HG02759 (cell line): ENCODE data around the gene TEX51.

Experiments used
- ATAC-seq: cut with Tn5 transposase; IDR thresholded peaks from one replicate; pipeline ENCODE4 v1.9.1; 2021; ENCODE audit warnings: mild to moderate bottlenecking, moderate library complexity; ENCODE audit not compliant: unreplicated experiment

The TEX51 gene

GRCh38 chr2:126890551-126891450, 7.9 kb upstream of the TEX51 start:
- no peak for ATAC-seq

- no peak for ATAC-seq
Measured at GRCh38 chr2:126891681-126892500, 6.8 kb upstream of the TEX51 start.

- no peak for ATAC-seq
Measured at GRCh38 chr2:126893153-126893552, 5.5 kb upstream of the TEX51 start.

- ATAC-seq = no peak
Measured at GRCh38 chr2:126893606-126894005, 5.1 kb upstream of the TEX51 start.

DNA sequence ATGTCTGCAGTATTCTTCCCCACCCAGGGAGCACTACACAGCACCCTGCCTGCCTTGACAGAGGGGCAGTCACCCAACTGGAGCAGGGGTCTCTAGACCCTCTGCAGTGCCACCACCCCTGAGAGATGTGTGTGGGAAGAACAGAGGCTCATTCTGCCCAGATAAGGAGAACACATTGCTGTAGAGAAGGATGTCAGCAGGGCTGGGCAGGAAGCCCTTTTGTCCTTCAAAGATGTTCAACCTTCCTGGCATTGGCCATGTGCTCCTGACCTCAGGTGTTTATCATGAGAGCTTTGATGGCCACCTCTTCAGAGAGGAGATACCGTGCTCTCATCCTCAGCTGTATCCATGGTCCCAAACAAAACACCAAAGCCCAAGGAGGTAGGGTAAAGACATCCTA, 4.6 kb upstream of the TEX51 start:
- ATAC-seq = no peak

GRCh38 chr2:126894585-126895182, 4.0 kb upstream of the TEX51 start:
- no peak for ATAC-seq

- no peak for ATAC-seq
Measured at GRCh38 chr2:126895336-126895735, 3.4 kb upstream of the TEX51 start.

GRCh38 chr2:126896471-126896870, 2.2 kb upstream of the TEX51 start:
- ATAC-seq = no peak

DNA sequence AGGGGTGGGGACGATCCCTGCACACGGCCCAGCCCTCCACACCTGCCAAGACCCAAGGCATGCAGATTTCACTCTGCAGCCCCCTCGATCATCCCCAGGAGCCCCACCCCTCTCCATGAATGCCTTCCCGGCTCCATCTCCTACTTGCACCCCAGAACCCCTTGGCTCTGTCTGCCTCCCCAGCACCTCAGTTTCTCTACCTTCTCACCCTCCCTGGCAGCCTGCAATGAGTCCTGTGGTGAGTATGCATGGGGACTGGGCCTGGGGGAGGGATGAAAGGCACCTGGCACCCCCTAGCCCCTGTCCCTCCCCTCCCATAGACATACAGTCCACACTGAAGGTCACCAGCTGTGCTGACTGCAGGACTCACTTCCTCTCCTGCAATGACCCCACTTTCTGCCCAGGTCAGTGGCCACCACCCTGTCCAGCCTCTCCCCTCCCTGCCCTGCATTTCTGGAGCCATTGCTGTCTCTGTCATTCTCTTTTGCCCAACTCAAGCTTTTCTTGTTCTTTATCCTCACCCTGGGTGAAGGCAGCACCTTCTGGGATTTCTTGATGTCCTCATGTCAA, 1.0 kb downstream of the TEX51 start:
- no peak for ATAC-seq

DNA sequence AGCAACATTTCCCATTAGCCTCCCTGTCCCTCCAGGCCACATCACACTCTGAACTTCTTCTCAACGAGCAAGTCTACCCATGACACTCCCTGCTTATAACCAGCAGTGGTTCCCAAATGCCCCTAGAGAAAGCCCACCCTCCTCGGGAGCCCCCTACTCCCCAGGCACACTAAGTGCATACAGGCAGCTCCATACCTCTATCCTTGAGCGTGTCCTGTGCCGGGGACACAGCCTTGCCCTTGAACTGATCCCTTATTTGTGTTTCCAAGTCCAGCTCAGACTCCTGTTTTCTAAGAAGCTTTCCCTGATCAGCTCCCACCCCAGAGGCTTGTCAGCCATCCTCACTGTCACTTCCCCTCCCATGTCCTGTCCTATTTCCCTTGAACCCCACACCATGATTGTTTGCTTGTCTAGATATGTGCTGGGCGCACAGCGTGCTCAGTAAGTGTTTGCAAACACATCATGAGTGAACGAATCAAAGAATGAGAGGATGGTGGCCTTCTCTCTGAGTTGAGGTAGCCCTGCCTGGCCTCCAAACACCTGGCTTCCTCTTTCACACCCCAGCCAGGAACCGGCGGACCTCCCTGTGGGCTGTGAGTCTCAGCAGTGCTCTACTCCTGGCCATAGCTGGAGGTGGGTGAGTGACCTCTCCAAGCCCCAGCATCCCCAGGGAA, 2.1 kb downstream of the TEX51 start:
- no peak for ATAC-seq

GRCh38 chr2:126901459-126901858, 2.8 kb downstream of the TEX51 start:
- ATAC-seq = no peak

GRCh38 chr2:126902152-126902835, 3.6 kb downstream of the TEX51 start:
- ATAC-seq = no peak

DNA sequence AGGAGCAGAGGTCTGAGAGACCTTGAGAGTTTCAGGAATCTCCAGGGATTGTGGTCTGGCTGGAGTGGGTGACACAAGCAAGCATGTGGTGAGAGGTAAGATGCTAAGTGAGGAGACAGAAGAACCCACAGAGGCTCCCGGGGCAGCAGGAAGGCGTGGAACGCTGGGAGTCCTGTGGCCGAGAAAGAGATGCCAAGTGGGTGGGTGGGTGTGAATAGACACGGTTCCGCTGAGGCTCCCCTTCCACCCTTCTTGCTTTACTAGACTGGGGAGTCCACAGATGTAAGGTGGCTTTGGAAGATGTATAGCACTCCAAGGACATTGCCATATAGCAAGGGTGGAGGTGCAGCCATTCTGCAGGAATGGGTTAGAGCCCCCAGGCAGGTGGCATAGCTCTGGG, 4.2 kb downstream of the TEX51 start:
- ATAC-seq = no peak

- no peak for ATAC-seq
Measured at GRCh38 chr2:126905991-126906390, 7.3 kb downstream of the TEX51 start.

DNA sequence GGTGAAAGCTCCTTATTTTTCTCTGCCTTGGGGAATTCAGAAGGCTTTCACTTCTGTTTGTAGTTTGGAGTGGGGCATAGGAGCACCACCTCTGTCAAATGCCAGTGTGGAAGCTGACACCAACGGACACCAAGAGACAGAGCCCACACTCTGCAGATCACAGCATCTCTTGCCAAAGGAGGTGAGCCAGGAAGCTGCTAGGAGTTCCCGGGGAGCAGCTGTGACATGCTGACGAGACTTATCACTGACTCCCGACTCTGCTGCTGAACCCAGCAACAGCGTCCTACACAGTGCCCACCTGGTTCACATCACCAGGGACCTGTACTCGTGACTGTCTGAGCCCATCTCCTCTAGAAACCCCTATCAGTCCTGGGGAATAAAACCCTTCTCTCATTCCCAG, 8.1 kb downstream of the TEX51 start:
- no peak for ATAC-seq

GRCh38 chr2:126907671-126908070, 9.0 kb downstream of the TEX51 start:
- ATAC-seq = no peak

DNA sequence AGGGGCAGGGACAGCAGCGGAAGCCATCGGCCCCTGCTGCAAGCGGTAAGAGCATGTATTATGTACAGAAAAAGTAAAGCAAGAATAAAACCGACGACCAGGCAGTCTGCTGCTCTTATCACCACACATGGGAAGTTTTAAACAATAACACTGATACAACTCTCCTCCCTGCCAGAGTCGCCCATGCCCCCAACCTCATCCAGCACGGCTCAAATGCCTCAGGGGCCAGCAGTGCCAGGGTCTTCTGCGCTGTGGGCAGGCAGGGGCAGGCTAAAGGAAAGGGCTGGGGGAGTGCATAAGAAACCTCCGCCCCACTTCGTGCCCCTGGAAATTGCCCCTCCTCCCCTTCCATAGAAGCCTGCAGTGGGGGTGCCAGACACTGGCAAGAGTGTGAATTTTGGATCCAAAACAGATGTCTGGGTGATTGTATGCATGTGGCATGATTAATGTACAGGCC, 10.1 kb downstream of the TEX51 start:
- no peak for ATAC-seq

DNA sequence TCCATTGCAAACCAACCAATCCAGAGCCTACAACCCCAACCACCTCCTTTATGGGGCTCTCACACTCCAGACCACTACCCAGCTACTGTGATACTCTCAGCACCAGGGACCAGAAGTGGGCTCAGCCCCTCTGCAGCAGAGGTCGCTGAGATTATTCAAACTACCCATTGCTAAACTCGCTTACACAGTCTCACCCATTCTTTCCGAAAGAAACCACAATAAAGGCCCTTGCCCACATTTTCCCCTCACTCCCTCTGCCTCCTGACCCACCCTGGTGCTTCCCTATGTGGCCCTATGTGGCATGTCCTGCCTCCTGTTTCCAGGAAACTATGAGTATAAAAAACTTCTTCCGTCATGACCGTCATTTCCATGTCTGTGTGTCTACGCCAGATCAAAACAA, 10.7 kb downstream of the TEX51 start:
- ATAC-seq = no peak

- ATAC-seq = no peak
Measured at GRCh38 chr2:126909781-126910180, 11.1 kb downstream of the TEX51 start.

GRCh38 chr2:126910637-126911036, 11.9 kb downstream of the TEX51 start:
- ATAC-seq = no peak
